GM12873 (cell line): ENCODE data around the gene EVI2A.

ENCODE experiments used
- TF ChIP-seq, protein P1 (sequence below): IDR thresholded peaks from 2 replicates; pipeline ENCODE4 v1.5.1; 2012; ENCODE audit warnings: low read depth, mild to moderate bottlenecking, moderate library complexity, low read length, control low read depth; ENCODE audit not compliant: insufficient read depth; ENCODE audit errors: missing control alignments

The EVI2A gene

DNA sequence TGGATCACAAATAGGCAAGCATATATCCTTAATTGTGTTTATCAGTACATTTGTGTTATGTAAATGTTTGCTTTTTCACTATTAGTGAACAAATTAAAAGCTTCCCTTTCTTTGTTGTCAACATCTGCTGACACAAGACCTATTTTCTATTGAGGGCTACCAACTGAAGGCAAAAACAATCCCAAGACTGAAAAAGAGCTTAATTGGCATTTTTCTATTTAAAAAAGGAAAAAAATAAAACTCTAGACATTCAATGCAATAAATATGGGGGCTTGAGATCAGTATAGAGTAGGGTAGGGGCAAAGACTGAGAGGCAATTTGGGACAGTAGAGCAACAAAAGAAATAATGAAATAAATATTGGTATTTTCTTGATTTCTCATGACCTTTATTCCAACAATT is 48.6 kb downstream of the EVI2A start:
- TF ChIP-seq, protein P1, sequence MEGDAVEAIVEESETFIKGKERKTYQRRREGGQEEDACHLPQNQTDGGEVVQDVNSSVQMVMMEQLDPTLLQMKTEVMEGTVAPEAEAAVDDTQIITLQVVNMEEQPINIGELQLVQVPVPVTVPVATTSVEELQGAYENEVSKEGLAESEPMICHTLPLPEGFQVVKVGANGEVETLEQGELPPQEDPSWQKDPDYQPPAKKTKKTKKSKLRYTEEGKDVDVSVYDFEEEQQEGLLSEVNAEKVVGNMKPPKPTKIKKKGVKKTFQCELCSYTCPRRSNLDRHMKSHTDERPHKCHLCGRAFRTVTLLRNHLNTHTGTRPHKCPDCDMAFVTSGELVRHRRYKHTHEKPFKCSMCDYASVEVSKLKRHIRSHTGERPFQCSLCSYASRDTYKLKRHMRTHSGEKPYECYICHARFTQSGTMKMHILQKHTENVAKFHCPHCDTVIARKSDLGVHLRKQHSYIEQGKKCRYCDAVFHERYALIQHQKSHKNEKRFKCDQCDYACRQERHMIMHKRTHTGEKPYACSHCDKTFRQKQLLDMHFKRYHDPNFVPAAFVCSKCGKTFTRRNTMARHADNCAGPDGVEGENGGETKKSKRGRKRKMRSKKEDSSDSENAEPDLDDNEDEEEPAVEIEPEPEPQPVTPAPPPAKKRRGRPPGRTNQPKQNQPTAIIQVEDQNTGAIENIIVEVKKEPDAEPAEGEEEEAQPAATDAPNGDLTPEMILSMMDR, result no peak

DNA sequence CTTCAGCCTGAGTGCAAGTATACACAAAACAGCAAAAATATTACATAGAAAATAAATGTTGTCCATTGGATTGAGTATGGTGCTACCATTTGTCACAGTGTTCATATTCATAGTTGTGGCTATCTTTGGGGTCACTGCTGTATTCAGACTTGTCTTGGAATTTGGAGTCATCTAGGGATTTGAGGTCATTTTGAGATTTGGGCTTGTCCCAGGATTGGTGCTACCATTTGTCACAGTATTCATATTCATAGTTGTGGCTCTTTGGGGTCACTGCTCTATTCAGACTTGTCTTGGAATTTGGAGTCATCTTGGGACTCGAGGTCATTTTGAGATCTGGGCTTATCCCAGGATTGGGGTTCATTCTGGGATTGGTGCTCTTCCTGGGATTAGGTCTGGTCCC is 49.2 kb downstream of the EVI2A start:
- TF ChIP-seq, protein P1, result no peak

DNA sequence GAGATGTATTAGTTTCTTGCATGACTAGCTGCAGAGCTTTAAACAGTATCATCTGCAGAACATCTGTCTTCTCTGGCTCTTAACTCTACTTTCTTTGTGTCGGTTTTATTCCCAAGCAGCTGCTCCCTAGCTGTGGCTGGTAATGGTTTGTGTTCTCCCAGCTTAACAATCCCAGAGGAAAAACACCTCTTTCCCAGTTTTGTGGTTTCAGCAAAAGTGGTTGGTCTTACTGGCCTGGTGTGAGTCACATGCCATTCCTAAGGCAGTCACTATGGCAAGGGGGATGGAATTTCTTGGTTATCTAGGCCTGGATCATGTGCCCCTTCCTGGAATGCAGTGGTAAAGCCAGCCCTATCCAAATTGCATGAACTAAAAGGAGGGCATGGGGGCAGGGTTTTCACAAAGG is 51.8 kb downstream of the EVI2A start:
- TF ChIP-seq, protein P1, result no peak

DNA sequence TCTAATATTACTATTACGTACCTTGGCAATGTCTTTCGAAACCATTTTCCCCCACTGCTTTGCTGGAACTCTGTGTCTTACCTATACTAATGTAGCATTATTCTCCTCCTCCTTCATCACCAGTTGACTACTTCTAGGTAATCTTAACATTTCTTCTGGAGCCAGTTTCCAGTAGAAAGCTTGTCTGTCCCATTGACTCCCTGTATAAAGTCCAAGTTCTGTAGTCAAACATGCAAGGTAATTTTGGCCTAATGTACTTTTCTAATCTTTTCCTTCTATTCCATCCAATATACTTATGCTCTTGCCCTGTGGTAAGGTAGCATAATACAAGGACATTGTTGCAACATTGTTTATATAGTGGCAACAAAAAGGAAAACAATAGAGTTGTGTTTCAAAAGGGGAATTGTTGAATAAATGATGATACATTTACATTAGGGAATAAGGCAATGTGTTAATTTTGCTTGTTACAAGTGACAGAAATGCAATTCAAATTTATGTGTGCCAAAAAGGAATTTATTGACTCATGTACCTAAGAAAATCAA is 52.3 kb downstream of the EVI2A start:
- TF ChIP-seq, protein P1, result no peak
